Upper lobe of right lung (tissue), 1 donor: ENCODE measurements around the gene TIE1. TPM values are rescaled to one million over a fixed set of nuclear protein-coding genes. Genes with fewer than 3 reads are reported as not detected.
A peak's percentile ranks its signal among the peaks of the same experiment; 100 is the strongest.

Experiments
- ATAC-seq: fragments of 200-7000 bp; cut with Tn5 transposase; one replicate; pipeline ENCODE4 v1.9.1; 2020; ENCODE audit warnings: mild to moderate bottlenecking, moderate library complexity
- DNase-seq: peaks from one replicate; pipeline ENCODE4 v3.0.0-alpha.2; 2020
- H3K27ac ChIP-seq: fragments of 200-600 bp; one replicate; pipeline ENCODE4 v1.8.0; 2022
- H3K27me3 ChIP-seq: fragments of 200-600 bp; one replicate; pipeline ENCODE4 v1.8.0; 2022; ENCODE audit warnings: mild to moderate bottlenecking
- H3K36me3 ChIP-seq: fragments of 200-600 bp; one replicate; pipeline ENCODE4 v1.8.0; 2022
- H3K4me1 ChIP-seq: fragments of 200-600 bp; one replicate; pipeline ENCODE4 v1.8.0; 2022
- H3K4me3 ChIP-seq: fragments of 200-600 bp; one replicate; pipeline ENCODE4 v1.8.0; 2022; ENCODE audit warnings: mild to moderate bottlenecking
- H3K9me3 ChIP-seq: fragments of 200-600 bp; one replicate; pipeline ENCODE4 v1.8.0; 2022
- intact Hi-C: fragments of 100-400 bp; cut with DNase I; formaldehyde crosslinking; loops from one replicate; pipeline ENCODE4 v1.11.0; 2022
- total RNA-seq: library from RNA; stranded (reverse); fragmentation: NEBNext Ultra II Directional; extraction: Animal tissue kit (Norgen Biotek cat#: 25700); gene quantifications from one replicate; pipeline ENCODE4 v1.2.1, GENCODE V29; 2021
- TF ChIP-seq, protein P1 (sequence below): fragments of 200-600 bp; IDR thresholded peaks from one replicate; pipeline ENCODE4 v1.8.0; 2022; ENCODE audit warnings: antibody characterized with exemption
- donor health status: DM: no; HTN: yes; CAD: no; lungs with severe emphysema.

The TIE1 gene
- total RNA-seq, 1 donor from 2014 or later = 59.4 TPM

DNA sequence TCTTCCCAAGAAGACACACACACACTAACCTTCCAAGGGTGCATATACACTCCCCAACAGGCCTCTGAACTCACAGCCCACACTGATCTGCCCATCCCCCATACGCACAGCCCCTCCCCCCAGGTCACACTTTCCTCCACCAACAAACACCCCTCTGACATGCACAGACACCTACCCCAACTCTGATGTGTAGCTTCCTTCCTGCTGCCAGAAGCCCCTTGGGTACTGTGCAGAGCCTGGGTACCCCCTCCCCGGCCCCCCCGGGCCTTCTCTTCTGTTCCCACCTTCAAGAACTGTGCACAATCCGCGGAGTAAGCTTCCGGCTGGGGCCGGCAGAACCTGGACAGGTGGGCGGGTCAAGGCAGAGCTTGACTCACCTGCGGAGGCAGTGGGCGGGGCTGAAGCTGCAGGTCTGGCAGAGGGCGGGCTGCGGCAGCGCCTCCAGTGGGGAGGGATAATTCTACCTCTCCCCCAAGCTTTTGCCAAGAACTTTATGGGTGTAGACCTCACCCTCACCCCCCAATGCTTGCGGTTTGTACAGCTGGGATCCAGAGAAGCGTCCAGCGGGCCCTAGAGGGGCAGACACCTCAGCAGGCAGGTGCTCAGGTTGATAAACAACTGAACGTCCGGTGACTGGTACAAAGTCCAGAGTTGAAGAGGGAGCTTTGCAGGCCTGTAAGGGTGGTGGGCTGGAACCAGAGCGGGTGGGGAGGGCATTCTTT is 15.4 kb upstream of the TIE1 start, which contains the start of gene C1orf210:
Gene C1orf210, minus strand, starts transcription at position 313 of the 722 bp plus-strand sequence. CDS start 2,311 bp downstream, outside the sequence.
- TF ChIP-seq, protein P1, sequence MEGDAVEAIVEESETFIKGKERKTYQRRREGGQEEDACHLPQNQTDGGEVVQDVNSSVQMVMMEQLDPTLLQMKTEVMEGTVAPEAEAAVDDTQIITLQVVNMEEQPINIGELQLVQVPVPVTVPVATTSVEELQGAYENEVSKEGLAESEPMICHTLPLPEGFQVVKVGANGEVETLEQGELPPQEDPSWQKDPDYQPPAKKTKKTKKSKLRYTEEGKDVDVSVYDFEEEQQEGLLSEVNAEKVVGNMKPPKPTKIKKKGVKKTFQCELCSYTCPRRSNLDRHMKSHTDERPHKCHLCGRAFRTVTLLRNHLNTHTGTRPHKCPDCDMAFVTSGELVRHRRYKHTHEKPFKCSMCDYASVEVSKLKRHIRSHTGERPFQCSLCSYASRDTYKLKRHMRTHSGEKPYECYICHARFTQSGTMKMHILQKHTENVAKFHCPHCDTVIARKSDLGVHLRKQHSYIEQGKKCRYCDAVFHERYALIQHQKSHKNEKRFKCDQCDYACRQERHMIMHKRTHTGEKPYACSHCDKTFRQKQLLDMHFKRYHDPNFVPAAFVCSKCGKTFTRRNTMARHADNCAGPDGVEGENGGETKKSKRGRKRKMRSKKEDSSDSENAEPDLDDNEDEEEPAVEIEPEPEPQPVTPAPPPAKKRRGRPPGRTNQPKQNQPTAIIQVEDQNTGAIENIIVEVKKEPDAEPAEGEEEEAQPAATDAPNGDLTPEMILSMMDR = peak; percentile 26
- peak; percentile 94 for ATAC-seq
- Histone ChIP-seq H3K27ac (peak within 1 kb of the TSS; percentile 1), H3K4me3 (peak within 1 kb of the TSS; percentile 42), H3K36me3 (no peaks in the 10 kb centered on the region), H3K9me3 (no peaks in the 10 kb centered on the region), H3K4me1 (peaks cover 16% of the 10 kb centered on the region), H3K27me3 (no peaks in the 10 kb centered on the region)
- DNase-seq = peak; percentile 97
- intact Hi-C loops = no loop called here

DNA sequence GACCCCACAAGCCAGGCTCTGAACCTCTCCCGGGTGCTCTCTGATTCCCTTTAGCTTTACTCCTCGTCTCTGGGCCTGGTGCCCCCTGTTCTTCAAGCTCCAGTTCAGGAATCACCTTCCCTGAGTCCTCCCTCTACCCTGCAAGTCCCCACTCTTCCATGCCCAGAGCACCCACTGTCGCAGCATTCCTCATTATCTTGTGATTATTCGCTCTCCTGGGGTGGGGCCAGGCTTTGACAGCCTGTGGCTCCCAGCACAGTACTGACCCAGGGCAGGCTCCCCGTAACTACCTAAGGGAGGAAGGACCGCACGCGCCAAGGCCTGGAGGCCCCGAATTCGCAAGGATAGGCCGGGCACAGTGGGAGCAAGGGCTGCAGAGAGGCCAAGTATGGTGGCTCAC is 14.7 kb upstream of the TIE1 start:
- no peaks in the 10 kb centered on the region for H3K36me3 ChIP-seq
- ATAC-seq = no peak
- intact Hi-C loops = no loop called here
- no peaks in the 10 kb centered on the region for H3K9me3 ChIP-seq
- no peaks in the 10 kb centered on the region for H3K27me3 ChIP-seq
- H3K27ac ChIP-seq = no peak overlapping the region
- DNase-seq = peak; percentile 63
- H3K4me1 ChIP-seq = peaks cover 14% of the 10 kb centered on the region
- TF ChIP-seq, protein P1 = no peak
- peak overlapping the region; percentile 19 for H3K4me3 ChIP-seq

DNA sequence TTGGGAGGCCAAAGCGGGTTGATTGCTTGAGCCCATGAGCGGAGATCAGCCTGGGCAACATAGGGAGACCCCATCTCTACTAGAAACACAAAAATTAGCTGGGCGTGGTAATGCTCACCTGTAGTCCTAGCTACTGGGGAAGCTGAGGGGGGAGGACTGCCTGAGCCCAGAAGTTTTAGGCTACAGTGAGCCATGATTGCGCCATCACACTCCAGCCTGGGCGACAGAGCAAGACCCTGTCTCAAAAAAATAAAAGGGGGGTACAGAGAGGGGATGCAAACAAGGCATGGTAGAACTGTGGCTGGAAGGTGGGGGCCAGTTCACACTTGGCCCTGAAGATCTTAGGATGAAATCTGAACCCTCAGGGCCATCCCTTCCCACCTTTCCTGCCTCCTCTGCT is 14.2 kb upstream of the TIE1 start:
- ATAC-seq = no peak

DNA sequence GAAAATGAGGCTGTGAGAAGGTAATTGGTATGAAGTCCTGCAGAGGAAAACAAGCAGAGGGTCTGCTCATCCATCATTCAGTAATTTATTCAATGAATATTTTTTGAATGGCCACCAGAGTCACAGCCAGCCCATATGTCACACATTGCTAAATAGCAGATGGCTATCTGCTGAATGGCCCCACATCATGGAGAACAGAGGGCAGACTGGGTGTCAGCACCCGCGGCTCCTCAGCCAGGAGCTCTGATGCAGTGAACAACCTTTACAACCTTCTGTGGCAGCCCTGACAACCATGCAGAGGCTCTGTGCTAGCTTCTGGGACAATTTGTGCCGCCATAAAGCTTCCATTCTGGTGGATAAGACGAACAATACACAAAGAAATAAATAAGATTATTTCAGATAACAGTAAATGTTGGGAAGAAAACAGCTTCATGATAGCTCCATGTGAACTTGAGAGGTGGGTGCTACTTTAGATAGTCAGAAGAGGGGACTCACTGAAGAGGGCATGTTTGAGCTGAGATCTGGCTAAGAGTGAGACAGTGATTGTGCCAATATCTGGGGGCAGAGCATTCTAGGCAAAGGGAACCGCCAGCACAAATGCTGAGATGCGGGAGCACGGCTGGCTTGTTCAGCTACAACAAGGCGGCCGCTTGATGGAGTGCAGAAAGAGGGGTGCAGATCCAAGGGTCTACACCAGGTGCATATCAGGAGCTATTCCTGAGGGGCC is 12.6 kb upstream of the TIE1 start:
- Histone ChIP-seq H3K4me3 (no peak overlapping the region), H3K27ac (no peak overlapping the region), H3K9me3 (no peaks in the 10 kb centered on the region), H3K4me1 (peaks cover 3% of the 10 kb centered on the region), H3K27me3 (no peaks in the 10 kb centered on the region), H3K36me3 (no peaks in the 10 kb centered on the region)
- intact Hi-C loops = no loop called here
- TF ChIP-seq, protein P1 = no peak
- no peak for ATAC-seq
- DNase-seq = peak; percentile 27

More for the DNA sequence above, 14.2 kb upstream of the TIE1 start:
- Histone ChIP-seq H3K4me1 (peaks cover 13% of the 10 kb centered on the region), H3K27ac (no peak overlapping the region), H3K4me3 (no peak overlapping the region), H3K36me3 (no peaks in the 10 kb centered on the region), H3K9me3 (no peaks in the 10 kb centered on the region), H3K27me3 (no peaks in the 10 kb centered on the region)
- TF ChIP-seq, protein P1 = no peak
- intact Hi-C loops = no loop called here
- no peak for DNase-seq

DNA sequence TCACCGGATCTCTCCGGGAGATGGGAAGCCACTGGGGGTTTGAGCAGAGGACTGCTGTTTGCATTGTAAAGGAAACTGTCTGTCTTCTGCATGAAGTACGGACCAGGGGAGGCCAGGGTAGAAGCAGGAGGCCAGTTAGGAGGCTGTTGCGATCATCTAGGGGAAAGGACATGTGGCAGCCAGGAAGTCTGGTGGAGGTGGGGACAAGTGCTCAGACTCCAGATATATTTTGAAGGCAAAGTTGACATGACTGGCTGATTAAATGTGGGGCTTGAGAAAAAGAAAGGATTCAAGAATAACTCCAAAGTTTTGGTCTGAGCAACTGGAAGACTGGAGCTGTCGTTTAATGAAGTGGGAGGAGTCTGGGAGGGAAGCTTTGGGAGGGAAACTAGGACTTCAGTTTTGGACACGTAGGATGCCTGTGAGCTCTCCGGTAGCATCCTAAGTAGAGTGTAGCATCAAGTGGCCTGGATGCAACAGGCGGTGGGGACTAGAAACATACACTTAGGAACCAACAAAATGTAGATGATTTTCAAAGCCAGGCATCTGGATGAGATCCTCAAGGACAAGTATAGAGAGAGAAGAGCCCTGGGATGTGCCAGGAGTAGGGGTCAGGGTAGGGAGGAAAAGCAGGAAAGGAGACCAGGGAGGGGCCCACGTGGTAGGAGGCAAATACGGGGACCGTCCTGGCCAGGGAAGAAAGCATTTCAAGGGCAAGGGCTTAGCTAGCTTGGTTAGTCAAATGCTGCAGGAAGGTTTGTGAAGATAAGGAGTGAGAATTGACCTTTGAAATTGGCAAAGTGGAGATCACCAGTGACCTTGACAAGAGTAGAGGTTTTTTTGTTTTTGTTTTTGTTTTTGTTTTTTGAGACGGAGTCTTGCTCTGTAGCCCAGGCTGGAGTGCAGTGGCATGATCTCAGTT is 11.7 kb upstream of the TIE1 start:
- intact Hi-C loops = no loop called here
- no peak overlapping the region for H3K27ac ChIP-seq
- no peaks in the 10 kb centered on the region for H3K36me3 ChIP-seq
- TF ChIP-seq, protein P1 = no peak
- DNase-seq (peak; percentile 6), ATAC-seq (no peak)
- H3K4me1 ChIP-seq = no peaks in the 10 kb centered on the region
- H3K9me3 ChIP-seq = no peaks in the 10 kb centered on the region
- H3K4me3 ChIP-seq = no peak overlapping the region
- no peaks in the 10 kb centered on the region for H3K27me3 ChIP-seq
